Activated CD8-positive, alpha-beta T cell treated with anti-CD3 and anti-CD28 coated beads, Interleukin-2, amount 10 ng/mL, durations not matched to agents 7 days and 5 days (primary cell): ENCODE data around the gene BIRC6. TPM values are rescaled to one million over a fixed set of nuclear protein-coding genes. Genes with fewer than 3 reads are reported as not detected.
"Not testable (repeated sequence)": the region's sequence is repeated elsewhere in the genome, so short reads cannot be mapped to it uniquely, and the experiment has no call there.

Experiments used
- ATAC-seq: fragments of 150-1000 bp; cut with Tn5 transposase; one replicate; pipeline ENCODE4 v1.10.0; 2021; ENCODE audit warnings: moderate library complexity
- CTCF ChIA-PET: fragments of 350-600 bp; sonication (Branson Sonifier 250); formaldehyde crosslinking; loops from one replicate; lab custom pipeline; 2021; ENCODE audit warnings: antibody characterized with exemption; lab: Charles Lee
- POLR2A ChIA-PET: fragments of 350-600 bp; sonication (Branson Sonifier 250); formaldehyde crosslinking; loops from one replicate; lab custom pipeline; 2021; ENCODE audit warnings: antibody characterized with exemption; lab: Charles Lee
- DNase-seq: peaks from one replicate; pipeline ENCODE4 v3.0.0-alpha.2; 2020
- H3K27ac Mint-ChIP-seq: one replicate; pipeline ENCODE4 v1.8.0; 2021; ENCODE audit warnings: mild to moderate bottlenecking, mixed read lengths
- H3K27me3 Mint-ChIP-seq: one replicate; pipeline ENCODE4 v1.8.0; 2021; ENCODE audit warnings: low read depth, mixed read lengths
- H3K36me3 Mint-ChIP-seq: one replicate; pipeline ENCODE4 v1.8.0; 2021; ENCODE audit warnings: low read depth, mixed read lengths
- H3K4me1 Mint-ChIP-seq: one replicate; pipeline ENCODE4 v1.8.0; 2021; ENCODE audit warnings: low read depth, mixed read lengths
- H3K4me3 Mint-ChIP-seq: one replicate; pipeline ENCODE4 v1.8.0; 2021; ENCODE audit warnings: mild to moderate bottlenecking, mixed read lengths
- H3K9me3 Mint-ChIP-seq: one replicate; pipeline ENCODE4 v1.8.0; 2022; ENCODE audit warnings: mixed read lengths; ENCODE audit not compliant: insufficient read depth
- total RNA-seq, 2 experiments: library from RNA; stranded (reverse); gene quantifications; one replicate each; pipeline ENCODE4 v1.2.3, GENCODE V29; 2021

Gene BIRC6
- total RNA-seq, 2 experiments from 2014 or later, result 105 to 106 TPM

GRCh38 chr2:32452338-32453064 is 95.7 kb downstream of the BIRC6 start:
- Mint-ChIP-seq H3K27me3 (no peaks in the 10 kb centered on the region), H3K4me3 (no peak overlapping the region), H3K27ac (no peak overlapping the region), H3K36me3 (peaks cover 45% of the 10 kb centered on the region), H3K9me3 (no peaks in the 10 kb centered on the region), H3K4me1 (peaks cover 5% of the 10 kb centered on the region)
- DNase-seq (no peak), ATAC-seq (no peak)
- ChIA-PET CTCF (no interaction called here), POLR2A (no interaction called here)

GRCh38 chr2:32453242-32454062 is 96.6 kb downstream of the BIRC6 start:
- DNase-seq (no peak), ATAC-seq (no peak)
- Mint-ChIP-seq H3K4me1 (peaks cover 5% of the 10 kb centered on the region), H3K4me3 (no peak overlapping the region), H3K27ac (no peak overlapping the region), H3K27me3 (no peaks in the 10 kb centered on the region), H3K36me3 (peaks cover 50% of the 10 kb centered on the region), H3K9me3 (no peaks in the 10 kb centered on the region)
- ChIA-PET CTCF (no interaction called here), POLR2A (no interaction called here)

GRCh38 chr2:32455816-32456215 is 99.0 kb downstream of the BIRC6 start:
- ChIA-PET CTCF (no interaction called here), POLR2A (no interaction called here)
- Mint-ChIP-seq H3K9me3 (no peaks in the 10 kb centered on the region), H3K4me3 (no peak overlapping the region), H3K27ac (no peak overlapping the region), H3K36me3 (peaks cover 45% of the 10 kb centered on the region), H3K27me3 (no peaks in the 10 kb centered on the region), H3K4me1 (peaks cover 5% of the 10 kb centered on the region)
- DNase-seq (no peak), ATAC-seq (no peak)

- no peak overlapping the region for H3K27ac Mint-ChIP-seq
- POLR2A ChIA-PET, result no interaction called here
- H3K36me3 Mint-ChIP-seq, result peaks cover 41% of the 10 kb centered on the region
Measured at GRCh38 chr2:32456808-32457207, 100.0 kb downstream of the BIRC6 start.

GRCh38 chr2:32457814-32458213 is 101.0 kb downstream of the BIRC6 start:
- H3K27ac Mint-ChIP-seq, result no peak overlapping the region
- ChIA-PET CTCF (no interaction called here), POLR2A (no interaction called here)
- no peak for DNase-seq
- H3K4me1 Mint-ChIP-seq, result peaks cover 5% of the 10 kb centered on the region
- ATAC-seq, result no peak
- peaks cover 43% of the 10 kb centered on the region for H3K36me3 Mint-ChIP-seq
- no peaks in the 10 kb centered on the region for H3K27me3 Mint-ChIP-seq
- H3K9me3 Mint-ChIP-seq, result no peaks in the 10 kb centered on the region
- no peak overlapping the region for H3K4me3 Mint-ChIP-seq

More at GRCh38 chr2:32456808-32457207, 100.0 kb downstream of the BIRC6 start:
- no peak for ATAC-seq
- H3K27me3 Mint-ChIP-seq, result no peaks in the 10 kb centered on the region
- no peak overlapping the region for H3K4me3 Mint-ChIP-seq
- no peaks in the 10 kb centered on the region for H3K9me3 Mint-ChIP-seq
- DNase-seq, result no peak
- peaks cover 5% of the 10 kb centered on the region for H3K4me1 Mint-ChIP-seq
- CTCF ChIA-PET, result no interaction called here

GRCh38 chr2:32460861-32461260 is 104.0 kb downstream of the BIRC6 start:
- H3K27ac Mint-ChIP-seq, H3K4me1 Mint-ChIP-seq, DNase-seq, ATAC-seq, CTCF ChIA-PET, POLR2A ChIA-PET, H3K27me3 Mint-ChIP-seq, H3K4me3 Mint-ChIP-seq, H3K9me3 Mint-ChIP-seq: not testable (repeated sequence)
- H3K36me3 Mint-ChIP-seq, result peaks cover 46% of the 10 kb centered on the region

- no peaks in the 10 kb centered on the region for H3K9me3 Mint-ChIP-seq
- no peak overlapping the region for H3K4me3 Mint-ChIP-seq
- no peaks in the 10 kb centered on the region for H3K4me1 Mint-ChIP-seq
- CTCF ChIA-PET, result no interaction called here
- H3K27me3 Mint-ChIP-seq, result no peaks in the 10 kb centered on the region
- POLR2A ChIA-PET, result no interaction called here
- DNase-seq (no peak), ATAC-seq (no peak)
- peaks cover 43% of the 10 kb centered on the region for H3K36me3 Mint-ChIP-seq
- no peak overlapping the region for H3K27ac Mint-ChIP-seq
Measured at GRCh38 chr2:32463110-32463509, 106.3 kb downstream of the BIRC6 start.

- H3K4me3 Mint-ChIP-seq, result no peak overlapping the region
- peaks cover 45% of the 10 kb centered on the region for H3K36me3 Mint-ChIP-seq
- H3K9me3 Mint-ChIP-seq, result no peaks in the 10 kb centered on the region
- H3K27me3 Mint-ChIP-seq, result no peaks in the 10 kb centered on the region
- H3K4me1 Mint-ChIP-seq, result no peaks in the 10 kb centered on the region
- H3K27ac Mint-ChIP-seq, result no peak overlapping the region
- DNase-seq (no peak), ATAC-seq (no peak)
- CTCF ChIA-PET, result no interaction called here
- POLR2A ChIA-PET, result no interaction called here
Measured at GRCh38 chr2:32464431-32464830, 107.6 kb downstream of the BIRC6 start.

GRCh38 chr2:32472605-32473004 is 115.8 kb downstream of the BIRC6 start:
- ATAC-seq (no peak), DNase-seq (no peak)
- Mint-ChIP-seq H3K27me3 (no peaks in the 10 kb centered on the region), H3K4me3 (no peak overlapping the region), H3K36me3 (peaks cover 41% of the 10 kb centered on the region), H3K4me1 (peaks cover 6% of the 10 kb centered on the region), H3K9me3 (no peaks in the 10 kb centered on the region), H3K27ac (no peak overlapping the region)
- ChIA-PET CTCF (no interaction called here), POLR2A (no interaction called here)

- Mint-ChIP-seq H3K27me3 (no peaks in the 10 kb centered on the region), H3K36me3 (peaks cover 37% of the 10 kb centered on the region), H3K9me3 (no peaks in the 10 kb centered on the region), H3K4me1 (peaks cover 6% of the 10 kb centered on the region), H3K4me3 (no peak overlapping the region), H3K27ac (no peak overlapping the region)
- no peak for DNase-seq
- ATAC-seq, result no peak
- POLR2A ChIA-PET, result no interaction called here
- CTCF ChIA-PET, result no interaction called here
Measured at GRCh38 chr2:32474381-32474780, 117.6 kb downstream of the BIRC6 start.

GRCh38 chr2:32478889-32479620 is 122.2 kb downstream of the BIRC6 start:
- ATAC-seq (no peak), DNase-seq (no peak)
- H3K4me1 Mint-ChIP-seq, result peaks cover 4% of the 10 kb centered on the region
- POLR2A ChIA-PET, result no interaction called here
- no peaks in the 10 kb centered on the region for H3K27me3 Mint-ChIP-seq
- H3K36me3 Mint-ChIP-seq, result peaks cover 43% of the 10 kb centered on the region
- CTCF ChIA-PET, result no interaction called here
- no peak overlapping the region for H3K27ac Mint-ChIP-seq
- no peaks in the 10 kb centered on the region for H3K9me3 Mint-ChIP-seq
- no peak overlapping the region for H3K4me3 Mint-ChIP-seq

- H3K27ac Mint-ChIP-seq, result no peak overlapping the region
- H3K4me1 Mint-ChIP-seq, result no peaks in the 10 kb centered on the region
- ChIA-PET POLR2A (no interaction called here), CTCF (no interaction called here)
- peaks cover 44% of the 10 kb centered on the region for H3K36me3 Mint-ChIP-seq
- H3K27me3 Mint-ChIP-seq, result no peaks in the 10 kb centered on the region
- no peak for DNase-seq
- no peak for ATAC-seq
- no peak overlapping the region for H3K4me3 Mint-ChIP-seq
- H3K9me3 Mint-ChIP-seq, result no peaks in the 10 kb centered on the region
Measured at GRCh38 chr2:32479993-32480392, 123.2 kb downstream of the BIRC6 start.
